ENCODE measurements around the gene CLEC2A.
"Not testable (repeated sequence)": the region's sequence is repeated elsewhere in the genome, so short reads cannot be mapped to it uniquely, and the experiment has no call there.

The CLEC2A gene

DNA sequence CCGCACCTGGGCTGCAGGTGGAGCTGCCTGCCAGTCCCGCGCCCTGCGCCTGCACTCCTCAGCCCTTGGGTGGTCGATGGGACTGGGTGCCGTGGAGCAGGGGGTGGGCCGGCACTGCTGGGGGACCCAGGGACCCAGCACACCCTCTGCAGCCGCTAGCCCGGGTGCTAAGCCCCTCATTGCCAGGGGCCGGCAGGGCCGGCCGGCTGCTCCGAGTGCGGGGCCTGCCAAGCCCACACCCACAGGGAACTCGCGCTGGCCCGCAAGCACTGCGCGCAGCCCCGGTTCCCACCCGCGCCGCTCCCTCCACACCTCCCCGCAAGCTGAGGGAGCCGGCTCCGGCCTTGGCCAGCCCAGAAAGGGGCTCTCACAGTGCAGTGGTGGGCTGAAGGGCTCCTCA lies 56.0 kb downstream of the CLEC2A start:
- not testable (repeated sequence) for DNase-seq

GRCh38 chr12:9872742-9873141 lies 59.4 kb downstream of the CLEC2A start:
- DNase-seq, result no peak

GRCh38 chr12:9872162-9872561 lies 60.0 kb downstream of the CLEC2A start:
- DNase-seq, result no peak

DNA sequence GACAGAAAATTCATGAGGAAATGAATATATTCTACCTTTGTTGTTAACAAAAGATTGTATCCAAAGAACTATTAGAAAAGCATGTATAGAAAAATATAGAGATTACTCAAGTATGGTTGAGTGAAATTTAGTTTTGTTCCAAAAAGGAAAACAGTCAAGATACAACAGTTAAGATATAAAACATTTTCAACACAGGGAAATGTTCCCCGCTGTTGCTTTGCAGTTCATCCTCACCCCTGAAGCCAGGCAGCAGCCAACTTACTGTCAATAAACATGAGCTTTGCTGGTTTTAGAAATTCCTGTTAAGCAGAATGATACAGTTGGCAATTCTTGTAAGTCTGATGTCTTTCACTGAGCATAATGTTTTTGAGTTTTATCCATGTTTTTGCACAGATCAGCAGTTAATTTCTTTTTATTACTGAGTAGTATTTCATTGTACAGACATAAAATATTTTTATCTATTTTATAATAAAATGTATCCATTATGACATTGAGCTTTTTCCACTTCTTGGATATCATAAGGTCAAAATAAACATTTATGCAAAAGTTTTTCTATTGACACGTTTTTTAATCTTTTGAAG lies 61.8 kb downstream of the CLEC2A start:
- no peak for DNase-seq

DNA sequence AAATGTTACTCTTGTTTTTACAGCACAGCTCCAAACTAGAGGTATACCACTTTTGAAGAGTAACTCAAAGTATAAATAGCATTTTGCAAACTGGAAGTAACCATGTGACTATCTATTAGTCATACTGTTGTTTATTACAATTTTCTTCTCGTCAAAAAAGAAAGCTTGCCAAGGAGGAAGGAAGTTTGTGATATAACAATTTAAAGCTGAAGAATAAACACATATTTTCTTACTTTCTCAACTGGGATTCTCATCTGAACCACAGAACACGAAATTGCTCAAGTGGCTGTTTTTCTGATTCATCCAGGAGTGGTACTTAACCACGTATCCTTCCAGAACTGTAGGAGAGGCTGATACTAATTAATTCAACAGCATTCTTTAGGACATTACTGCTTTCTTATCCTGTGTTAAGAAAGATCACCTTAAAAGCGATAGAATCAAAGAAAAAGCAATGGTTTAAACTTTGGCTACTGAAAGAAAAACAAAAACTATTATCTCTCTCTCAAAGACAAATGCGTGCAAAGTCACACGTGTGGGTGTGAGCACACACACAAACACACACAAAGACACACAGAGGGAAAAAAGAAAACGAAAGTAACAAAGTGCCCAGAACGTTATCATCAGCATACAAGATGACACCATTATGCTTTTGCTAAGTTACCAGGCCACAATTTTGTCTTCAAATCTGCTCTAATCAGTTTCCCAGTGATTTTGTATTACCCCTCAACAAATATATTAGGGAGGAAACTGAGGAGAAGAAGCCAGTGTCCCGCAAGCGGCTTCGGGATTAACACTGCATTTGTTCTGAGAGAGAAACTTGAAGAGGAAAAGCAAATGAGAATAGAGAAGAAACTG lies 62.6 kb downstream of the CLEC2A start, which contains the start of gene CLEC2B:
TSS of gene CLEC2B (minus strand) at position 48 of the 855 bp plus-strand sequence.
- DNase-seq, result no peak

GRCh38 chr12:9868951-9869306 lies 63.2 kb downstream of the CLEC2A start:
- no peak for DNase-seq

DNA sequence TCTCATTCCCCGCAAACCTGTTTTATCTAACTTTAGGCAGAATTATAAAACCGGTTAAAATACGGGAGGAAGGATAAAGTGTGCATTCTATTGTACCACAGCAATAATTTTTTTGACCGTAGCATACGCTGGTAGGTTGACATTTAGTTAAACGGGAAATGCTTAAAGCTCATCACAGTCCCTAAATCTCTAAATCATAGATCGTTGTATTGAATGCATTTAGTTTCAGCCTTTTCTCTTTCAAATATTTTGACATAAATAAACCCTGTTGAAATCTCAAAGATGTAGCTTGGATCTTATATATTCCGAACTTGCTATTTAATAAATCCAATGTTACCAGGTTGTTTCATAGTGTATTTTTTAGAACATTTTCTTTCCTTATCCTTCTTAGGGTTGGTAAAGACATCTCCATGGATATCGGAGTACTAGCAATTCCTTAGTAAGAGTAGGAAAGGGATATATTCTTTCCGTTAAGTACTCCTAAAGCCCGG lies 63.8 kb downstream of the CLEC2A start:
- DNase-seq, result no peak

DNA sequence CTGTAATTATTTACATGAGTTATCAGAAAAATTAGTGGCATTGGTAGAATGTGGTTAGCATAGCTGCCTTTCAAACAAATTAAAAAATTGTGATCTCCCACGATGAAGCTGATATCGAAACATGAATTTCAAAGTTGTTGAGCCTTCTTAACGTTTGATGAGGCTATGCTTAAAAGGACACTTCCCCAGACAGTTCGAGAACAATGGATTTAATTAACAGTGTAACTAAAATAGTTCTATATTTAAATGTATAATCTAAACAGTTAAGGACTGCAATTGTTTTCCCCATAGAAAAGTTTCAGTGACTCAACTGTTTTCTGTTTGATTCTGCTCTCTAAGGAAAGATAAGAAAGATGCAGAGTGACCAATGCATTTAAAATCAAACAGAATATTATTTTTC lies 64.6 kb downstream of the CLEC2A start:
- DNase-seq, result no peak

- DNase-seq, result no peak
Observed at GRCh38 chr12:9866860-9867269, 65.3 kb downstream of the CLEC2A start.

GRCh38 chr12:9864913-9865675 lies 67.1 kb downstream of the CLEC2A start:
- no peak for DNase-seq
